Measurements from ENCODE around the gene RPS6KL1. TPM values are rescaled to one million over a fixed set of nuclear protein-coding genes. Genes with fewer than 3 reads are reported as not detected.

Gene RPS6KL1
- total RNA-seq, 2 donors from 2014 or later: 9.1 to 14.0 TPM

DNA sequence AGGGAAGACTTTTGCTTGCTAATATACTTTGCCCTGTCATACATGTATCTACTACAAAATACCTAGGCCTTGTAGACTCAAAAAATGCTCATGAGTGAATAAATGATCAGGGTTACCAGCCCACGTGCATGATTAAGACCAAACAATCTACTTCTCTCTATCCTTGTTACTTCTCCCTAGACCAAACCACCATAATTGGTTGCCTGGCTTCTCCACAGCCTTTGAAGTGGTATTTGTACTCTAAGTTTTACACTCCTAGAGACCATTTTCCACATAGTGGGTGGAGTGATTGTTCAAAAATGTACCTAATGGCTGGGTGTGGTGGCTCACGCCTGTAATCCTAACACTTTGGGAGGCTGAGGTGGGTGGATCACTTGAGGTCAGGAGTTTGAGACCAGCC is 14.1 kb upstream of the RPS6KL1 start:
- H3K9ac ChIP-seq (ENCODE audit: low read depth in 2 of 2, low read length in 2 of 2): no peak overlapping the region
- H3K4me1 ChIP-seq: peaks cover 6% of the 10 kb centered on the region
- no peaks in the 10 kb centered on the region for H3K27me3 ChIP-seq
- intact Hi-C loops (cut with DNase I): no loop called here
- DNase-seq: no peak
- H3K36me3 ChIP-seq: no peaks in the 10 kb centered on the region
- H3K27ac ChIP-seq: no peak overlapping the region
- TF ChIP-seq, protein P1, sequence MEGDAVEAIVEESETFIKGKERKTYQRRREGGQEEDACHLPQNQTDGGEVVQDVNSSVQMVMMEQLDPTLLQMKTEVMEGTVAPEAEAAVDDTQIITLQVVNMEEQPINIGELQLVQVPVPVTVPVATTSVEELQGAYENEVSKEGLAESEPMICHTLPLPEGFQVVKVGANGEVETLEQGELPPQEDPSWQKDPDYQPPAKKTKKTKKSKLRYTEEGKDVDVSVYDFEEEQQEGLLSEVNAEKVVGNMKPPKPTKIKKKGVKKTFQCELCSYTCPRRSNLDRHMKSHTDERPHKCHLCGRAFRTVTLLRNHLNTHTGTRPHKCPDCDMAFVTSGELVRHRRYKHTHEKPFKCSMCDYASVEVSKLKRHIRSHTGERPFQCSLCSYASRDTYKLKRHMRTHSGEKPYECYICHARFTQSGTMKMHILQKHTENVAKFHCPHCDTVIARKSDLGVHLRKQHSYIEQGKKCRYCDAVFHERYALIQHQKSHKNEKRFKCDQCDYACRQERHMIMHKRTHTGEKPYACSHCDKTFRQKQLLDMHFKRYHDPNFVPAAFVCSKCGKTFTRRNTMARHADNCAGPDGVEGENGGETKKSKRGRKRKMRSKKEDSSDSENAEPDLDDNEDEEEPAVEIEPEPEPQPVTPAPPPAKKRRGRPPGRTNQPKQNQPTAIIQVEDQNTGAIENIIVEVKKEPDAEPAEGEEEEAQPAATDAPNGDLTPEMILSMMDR (IDR thresholded peaks at IDR 0.05): no peak
- H3K9me3 ChIP-seq: no peaks in the 10 kb centered on the region
- no peak overlapping the region for H3K4me3 ChIP-seq

DNA sequence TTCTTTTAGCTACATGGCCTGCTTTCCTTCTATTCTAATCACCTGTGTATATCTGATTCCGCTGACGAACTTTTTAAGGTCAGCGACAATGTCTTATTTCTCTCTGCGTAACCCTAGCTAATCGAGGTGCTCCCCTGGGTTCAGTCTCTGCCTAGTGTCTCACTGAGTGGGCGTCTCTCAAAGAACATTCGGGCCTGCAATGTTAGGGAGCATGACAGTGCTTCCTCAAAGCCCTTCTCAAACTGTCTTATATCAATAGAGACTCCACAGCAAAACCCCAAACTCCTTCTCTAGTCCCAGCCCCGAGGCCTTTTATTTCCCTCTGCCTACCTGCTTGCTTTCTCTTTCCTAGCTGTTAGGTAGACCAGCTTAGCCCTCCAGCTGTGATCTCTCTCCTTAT is 13.7 kb upstream of the RPS6KL1 start:
- Histone ChIP-seq H3K4me1 (peaks cover 6% of the 10 kb centered on the region), H3K4me3 (no peak overlapping the region), H3K27me3 (no peaks in the 10 kb centered on the region), H3K27ac (no peak overlapping the region), H3K36me3 (no peaks in the 10 kb centered on the region), H3K9me3 (no peaks in the 10 kb centered on the region), H3K9ac (ENCODE audit: low read depth in 2 of 2, low read length in 2 of 2) (no peak overlapping the region)
- intact Hi-C loops (cut with DNase I): no loop called here
- no peak for DNase-seq
- TF ChIP-seq, protein P1 (IDR thresholded peaks at IDR 0.05): no peak

DNA sequence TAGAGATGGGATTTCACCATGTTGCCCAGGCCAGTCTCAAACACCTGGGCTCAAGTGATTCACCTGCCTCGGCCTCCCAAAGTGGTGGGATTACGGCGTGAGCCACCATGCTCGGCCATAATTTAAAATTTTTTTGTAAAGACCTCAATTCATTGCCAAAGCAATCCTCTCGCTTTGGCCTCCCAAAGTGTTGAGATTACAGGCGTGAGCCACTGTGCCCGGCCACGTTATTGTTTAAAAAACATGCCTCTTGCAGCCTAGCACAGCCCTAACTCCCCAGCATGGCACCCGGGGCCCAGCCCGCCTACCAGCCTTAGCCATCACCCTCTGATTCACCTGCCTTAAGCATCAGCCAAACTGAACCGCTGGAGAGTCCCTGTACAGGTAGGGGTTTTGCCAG is 13.1 kb upstream of the RPS6KL1 start:
- H3K9ac ChIP-seq (ENCODE audit: low read depth in 2 of 2, low read length in 2 of 2): no peak overlapping the region
- TF ChIP-seq, protein P1 (IDR thresholded peaks at IDR 0.05): no peak
- peaks cover 6% of the 10 kb centered on the region for H3K4me1 ChIP-seq
- H3K27ac ChIP-seq: no peak overlapping the region
- no peaks in the 10 kb centered on the region for H3K9me3 ChIP-seq
- no peaks in the 10 kb centered on the region for H3K27me3 ChIP-seq
- no peak for DNase-seq
- intact Hi-C loops (cut with DNase I): no loop called here
- H3K4me3 ChIP-seq: no peak overlapping the region
- H3K36me3 ChIP-seq: no peaks in the 10 kb centered on the region

DNA sequence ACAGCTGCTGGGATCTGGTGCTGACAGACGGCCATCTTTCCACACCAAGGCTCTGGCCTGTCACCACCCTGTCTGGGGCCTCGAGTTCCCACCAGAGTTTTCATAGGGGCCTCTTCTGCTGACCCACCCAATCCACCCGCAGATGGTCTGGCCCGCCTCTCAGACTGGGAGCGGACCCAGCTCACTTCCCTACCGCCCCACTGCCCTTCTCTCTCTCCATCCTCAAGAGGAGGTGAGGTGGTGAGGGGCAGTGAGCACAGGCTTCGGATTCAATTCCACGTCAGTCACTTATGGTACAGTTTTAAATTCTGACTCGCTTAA is 12.3 kb upstream of the RPS6KL1 start:
- TF ChIP-seq, protein P1 (IDR thresholded peaks at IDR 0.05): no peak
- intact Hi-C loops (cut with DNase I): no loop called here
- Histone ChIP-seq H3K27me3 (no peaks in the 10 kb centered on the region), H3K4me3 (no peak overlapping the region), H3K9me3 (no peaks in the 10 kb centered on the region), H3K4me1 (peaks cover 6% of the 10 kb centered on the region), H3K27ac (no peak overlapping the region), H3K9ac (ENCODE audit: low read depth in 2 of 2, low read length in 2 of 2) (no peak overlapping the region), H3K36me3 (no peaks in the 10 kb centered on the region)
- no peak for DNase-seq

DNA sequence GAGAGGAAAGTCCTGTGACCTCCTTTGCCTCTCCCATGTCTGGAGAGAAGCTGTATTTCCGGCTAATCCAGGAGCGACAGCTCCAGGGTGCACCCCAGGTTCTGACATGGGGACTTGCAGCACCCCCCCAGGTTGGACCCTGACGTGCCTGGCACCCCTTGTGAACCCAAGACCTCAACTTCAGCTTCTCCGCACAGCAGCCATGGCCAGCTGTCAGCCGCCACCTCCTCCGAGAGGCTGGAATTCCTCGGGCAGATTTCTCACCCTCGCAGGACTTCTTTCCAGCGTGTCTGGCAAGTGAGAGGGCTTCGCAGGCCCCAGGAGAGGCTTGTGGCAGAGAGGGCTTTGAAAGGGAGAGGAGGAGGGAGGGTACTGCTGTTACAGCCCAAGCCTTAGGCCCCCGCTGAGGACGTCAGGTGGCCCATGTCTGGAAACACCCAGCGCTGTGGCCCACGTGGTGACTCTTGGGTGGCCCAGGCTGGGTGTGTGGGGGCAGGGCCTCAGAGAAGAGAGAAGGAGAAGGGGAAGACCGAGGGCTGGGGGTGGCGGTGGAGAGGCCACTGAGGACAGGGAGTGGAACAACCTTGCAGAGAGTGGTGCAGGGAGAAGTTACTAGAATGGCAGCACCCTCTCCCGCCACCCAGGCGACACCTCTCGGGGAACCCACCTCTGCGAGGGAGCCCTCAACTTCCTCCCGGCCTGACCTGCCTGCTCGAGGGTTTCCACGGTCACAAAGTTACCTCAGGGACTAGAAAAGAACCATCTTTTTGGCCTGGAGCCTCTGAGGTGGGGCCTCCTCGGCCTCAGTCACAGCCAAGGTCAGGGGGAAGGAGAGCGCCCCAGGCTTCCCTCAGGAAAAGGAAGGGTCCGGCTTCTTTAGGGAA is 11.7 kb upstream of the RPS6KL1 start:
- Histone ChIP-seq H3K4me1 (peaks cover 4% of the 10 kb centered on the region), H3K4me3 (no peak overlapping the region), H3K27me3 (no peaks in the 10 kb centered on the region), H3K9me3 (no peaks in the 10 kb centered on the region), H3K9ac (ENCODE audit: low read depth in 2 of 2, low read length in 2 of 2) (no peak overlapping the region), H3K36me3 (no peaks in the 10 kb centered on the region), H3K27ac (no peak overlapping the region)
- no peak for DNase-seq
- intact Hi-C loops (cut with DNase I): no loop called here
- TF ChIP-seq, protein P1 (IDR thresholded peaks at IDR 0.05): no peak

All from colonic mucosa (tissue), 4 donors.